Measurements from ENCODE around the gene RND1.

RND1 gene

GRCh38 chr12:48807981-48808380 is 57.7 kb downstream of the RND1 start:
- Histone ChIP-seq H3K4me1 (ENCODE audit: control insufficient read depth, insufficient read depth, low read length, unreplicated experiment) (peaks cover 16% of the 10 kb centered on the region), H3K79me2 (ENCODE audit: control insufficient read depth, insufficient read depth, low read length, unreplicated experiment) (no peaks in the 10 kb centered on the region), H3K27ac (ENCODE audit: low read depth, low read length) (no peak overlapping the region), H3K27me3 (ENCODE audit: insufficient read depth, low read length) (no peaks in the 10 kb centered on the region), H2AFZ (ENCODE audit: low read length, unreplicated experiment) (no peak overlapping the region), H3K36me3 (ENCODE audit: insufficient read depth, low read length) (no peaks in the 10 kb centered on the region), H3K4me3 (ENCODE audit: low read depth, low read length) (no peak overlapping the region)
